Measurements from ENCODE around the gene TMEM132D.

GRCh38 chr12:129839679-129840078 is 64.1 kb downstream of the TMEM132D start:
- TF ChIP-seq POLR2A (IDR thresholded peaks at IDR 0.05; ENCODE audit: extremely low read depth, insufficient read length) (no peak), CTCF (IDR thresholded peaks at IDR 0.05; ENCODE audit: low read depth, low read length) (no peak)
